ENCODE data around the gene GPRIN1. TPM values are rescaled to one million over a fixed set of nuclear protein-coding genes. Genes with fewer than 3 reads are reported as not detected.

GPRIN1 gene
- total RNA-seq, 1 donor from 2014 or later: 1.4 TPM

DNA sequence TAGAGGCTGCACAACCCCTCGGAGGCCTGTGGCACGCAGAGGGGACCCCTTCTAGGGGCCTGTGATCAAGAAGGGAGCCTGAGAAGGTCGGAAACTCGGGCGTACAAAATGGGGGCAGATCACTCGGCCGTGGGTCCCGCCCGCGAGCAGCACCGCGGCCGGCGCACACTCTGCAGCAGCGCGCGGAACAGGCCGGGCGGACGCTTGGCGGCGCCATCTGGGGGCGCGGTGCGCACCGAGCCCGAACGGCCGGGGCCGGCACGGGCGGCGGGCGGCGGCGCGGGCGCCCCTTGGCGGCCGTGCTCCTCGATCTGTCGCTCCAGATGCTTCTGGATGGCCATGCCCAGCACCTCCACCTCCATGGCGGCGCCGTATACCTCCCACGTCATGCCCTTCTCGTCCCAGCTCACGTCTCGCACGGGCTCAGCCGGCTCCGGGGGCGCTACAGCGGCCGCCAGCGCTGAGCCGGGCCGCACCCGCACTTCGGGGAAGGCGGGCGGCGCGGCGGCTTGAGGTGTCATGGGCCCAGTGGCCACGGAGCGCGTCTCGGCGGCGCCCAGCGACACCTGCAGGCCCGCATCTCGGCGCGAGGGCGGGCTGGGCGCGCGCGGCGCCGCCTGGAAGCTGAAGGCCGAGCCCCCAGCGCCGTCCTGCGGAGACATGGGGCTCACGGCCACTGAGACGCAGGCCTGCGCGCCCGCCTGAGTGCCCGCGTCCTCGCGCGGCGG, 13.1 kb downstream of the GPRIN1 start:
- Histone ChIP-seq H3K36me3 (no peaks in the 10 kb centered on the region), H3K9me3 (no peaks in the 10 kb centered on the region), H3K4me1 (no peaks in the 10 kb centered on the region), H3K4me3 (peak overlapping the region; percentile 33), H3K27ac (no peak overlapping the region), H3K27me3 (peaks cover 24% of the 10 kb centered on the region)
- ATAC-seq (peak; percentile 68), DNase-seq (no peak)
- intact Hi-C loops (cut with DNase I): no loop called here
- TF ChIP-seq, protein P1, sequence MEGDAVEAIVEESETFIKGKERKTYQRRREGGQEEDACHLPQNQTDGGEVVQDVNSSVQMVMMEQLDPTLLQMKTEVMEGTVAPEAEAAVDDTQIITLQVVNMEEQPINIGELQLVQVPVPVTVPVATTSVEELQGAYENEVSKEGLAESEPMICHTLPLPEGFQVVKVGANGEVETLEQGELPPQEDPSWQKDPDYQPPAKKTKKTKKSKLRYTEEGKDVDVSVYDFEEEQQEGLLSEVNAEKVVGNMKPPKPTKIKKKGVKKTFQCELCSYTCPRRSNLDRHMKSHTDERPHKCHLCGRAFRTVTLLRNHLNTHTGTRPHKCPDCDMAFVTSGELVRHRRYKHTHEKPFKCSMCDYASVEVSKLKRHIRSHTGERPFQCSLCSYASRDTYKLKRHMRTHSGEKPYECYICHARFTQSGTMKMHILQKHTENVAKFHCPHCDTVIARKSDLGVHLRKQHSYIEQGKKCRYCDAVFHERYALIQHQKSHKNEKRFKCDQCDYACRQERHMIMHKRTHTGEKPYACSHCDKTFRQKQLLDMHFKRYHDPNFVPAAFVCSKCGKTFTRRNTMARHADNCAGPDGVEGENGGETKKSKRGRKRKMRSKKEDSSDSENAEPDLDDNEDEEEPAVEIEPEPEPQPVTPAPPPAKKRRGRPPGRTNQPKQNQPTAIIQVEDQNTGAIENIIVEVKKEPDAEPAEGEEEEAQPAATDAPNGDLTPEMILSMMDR (IDR thresholded peaks at IDR 0.05): peak; percentile 6

- Histone ChIP-seq H3K4me1 (no peaks in the 10 kb centered on the region), H3K27ac (no peak overlapping the region), H3K27me3 (peaks cover 24% of the 10 kb centered on the region), H3K9me3 (no peaks in the 10 kb centered on the region), H3K36me3 (no peaks in the 10 kb centered on the region), H3K4me3 (no peak overlapping the region)
- TF ChIP-seq, protein P1 (IDR thresholded peaks at IDR 0.05): no peak
- DNase-seq (no peak), ATAC-seq (no peak)
- intact Hi-C loops (cut with DNase I): no loop called here
Measured at GRCh38 chr5:176596069-176596644, 13.8 kb downstream of the GPRIN1 start.

DNA sequence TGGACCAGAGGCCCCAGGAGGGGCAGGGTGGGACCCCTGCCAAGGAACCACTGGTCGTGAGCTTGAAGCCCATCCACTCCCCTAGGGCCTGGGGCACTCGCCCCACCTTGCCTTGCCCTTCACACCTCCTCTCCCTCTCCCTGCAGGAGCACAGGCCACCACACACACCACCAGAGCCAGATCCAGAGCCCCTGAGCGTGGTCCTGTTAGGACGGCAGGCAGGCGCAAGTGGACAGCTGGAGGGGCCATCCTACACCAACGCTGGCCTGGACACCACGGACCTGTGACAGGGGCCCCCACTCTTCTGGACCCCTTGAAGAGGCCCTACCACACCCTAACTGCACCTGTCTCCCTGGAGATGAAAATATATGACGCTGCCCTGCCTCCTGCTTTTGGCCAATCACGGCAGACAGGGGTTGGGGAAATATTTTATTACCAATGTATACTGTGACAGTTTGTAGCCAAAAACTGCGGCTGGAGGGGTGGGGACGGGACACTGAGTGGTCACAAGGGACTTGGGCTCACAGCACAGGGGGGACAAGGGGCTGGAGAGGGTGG, 14.5 kb downstream of the GPRIN1 start:
- DNase-seq: no peak
- Histone ChIP-seq H3K27ac (no peak overlapping the region), H3K9me3 (no peaks in the 10 kb centered on the region), H3K27me3 (peaks cover 24% of the 10 kb centered on the region), H3K36me3 (no peaks in the 10 kb centered on the region), H3K4me3 (no peak overlapping the region), H3K4me1 (no peaks in the 10 kb centered on the region)
- intact Hi-C loops (cut with DNase I): no loop called here
- TF ChIP-seq, protein P1 (IDR thresholded peaks at IDR 0.05): no peak
- no peak for ATAC-seq

GRCh38 chr5:176594554-176594953, 15.4 kb downstream of the GPRIN1 start:
- intact Hi-C loops (cut with DNase I): no loop called here
- Histone ChIP-seq H3K27me3 (peaks cover 24% of the 10 kb centered on the region), H3K9me3 (no peaks in the 10 kb centered on the region), H3K36me3 (no peaks in the 10 kb centered on the region), H3K4me3 (no peak overlapping the region), H3K27ac (no peak overlapping the region), H3K4me1 (no peaks in the 10 kb centered on the region)
- ATAC-seq (no peak), DNase-seq (no peak)
- TF ChIP-seq, protein P1 (IDR thresholded peaks at IDR 0.05): no peak

GRCh38 chr5:176593273-176593869, 16.6 kb downstream of the GPRIN1 start:
- no peak overlapping the region for H3K27ac ChIP-seq
- TF ChIP-seq, protein P1 (IDR thresholded peaks at IDR 0.05): no peak
- H3K4me1 ChIP-seq: no peaks in the 10 kb centered on the region
- no peaks in the 10 kb centered on the region for H3K9me3 ChIP-seq
- H3K36me3 ChIP-seq: no peaks in the 10 kb centered on the region
- DNase-seq: no peak
- peaks cover 20% of the 10 kb centered on the region for H3K27me3 ChIP-seq
- ATAC-seq: no peak
- intact Hi-C loops (cut with DNase I): no loop called here
- no peak overlapping the region for H3K4me3 ChIP-seq
